Fibroblast of lung (primary cell): ENCODE results near the gene APOA1. TPM values are rescaled to one million over a fixed set of nuclear protein-coding genes. Genes with fewer than 3 reads are reported as not detected.

ENCODE experiments used
- DNase-seq, 2 donors: peaks; one replicate each; pipeline versions ENCODE4 v3.0.0 to v3.0.0-alpha.2; 2010; ENCODE audit warnings: low read depth in 2 of 2
- H2AFZ ChIP-seq: 2 replicates; pipeline ENCODE4 v1.5.1; 2012; ENCODE audit warnings: low read length, control low read depth, inconsistent platforms
- H3K27ac ChIP-seq: 2 replicates; pipeline ENCODE4 v1.5.1; 2011; ENCODE audit warnings: low read length, control low read depth; ENCODE audit not compliant: insufficient read depth
- H3K27me3 ChIP-seq: 2 replicates; pipeline ENCODE4 v1.5.1; 2011; ENCODE audit warnings: mild to moderate bottlenecking, low read length; ENCODE audit not compliant: control insufficient read depth, insufficient read depth
- H3K36me3 ChIP-seq: 2 replicates; pipeline ENCODE4 v1.5.1; 2011; ENCODE audit warnings: low read length; ENCODE audit not compliant: control insufficient read depth, insufficient read depth
- H3K4me1 ChIP-seq: 2 replicates; pipeline ENCODE4 v1.5.1; 2011; ENCODE audit warnings: low read length; ENCODE audit not compliant: control insufficient read depth, insufficient read depth; ENCODE audit errors: extremely low read depth
- H3K4me2 ChIP-seq: 2 replicates; pipeline ENCODE4 v1.5.1; 2011; ENCODE audit warnings: low read length, control low read depth; ENCODE audit not compliant: insufficient read depth; ENCODE audit errors: extremely low read depth
- H3K4me3 ChIP-seq, 4 experiments: fragments of 200-600 bp in 1 of 4; sonication (generic) in 1 of 4; replicated peaks in 1 of 4; 2 replicates each; pipeline ENCODE4 v1.5.1; 2011 to 2016; ENCODE audit warnings: low read length in 4 of 4, low read depth in 3 of 4, mild to moderate bottlenecking in 3 of 4, control low read depth in 2 of 4, inconsistent platforms in 1 of 4, mixed read lengths in 1 of 4; ENCODE audit not compliant: insufficient read depth in 1 of 4; ENCODE audit errors: control extremely low read depth in 1 of 4
- H3K79me2 ChIP-seq: 2 replicates; pipeline ENCODE4 v1.5.1; 2012; ENCODE audit warnings: mild to moderate bottlenecking, low read length, inconsistent platforms; ENCODE audit not compliant: control insufficient read depth, insufficient read depth
- H3K9ac ChIP-seq: 2 replicates; pipeline ENCODE4 v1.5.1; 2011; ENCODE audit warnings: mild to moderate bottlenecking, low read length, control low read depth; ENCODE audit not compliant: insufficient read depth
- H3K9me3 ChIP-seq: 2 replicates; pipeline ENCODE4 v1.5.1; 2012; ENCODE audit warnings: low read depth, low read length; ENCODE audit not compliant: control insufficient read depth, insufficient read depth
- H4K20me1 ChIP-seq: 2 replicates; pipeline ENCODE4 v1.5.1; 2011; ENCODE audit warnings: low read length; ENCODE audit not compliant: control insufficient read depth, insufficient read depth; ENCODE audit errors: extremely low read depth
- CTCF ChIP-seq, 2 donors: IDR thresholded peaks in 1 of 2; conservative IDR thresholded peaks in 1 of 2; 1 replicate in 1 of 2; 2 replicates in 1 of 2; pipeline ENCODE4 v1.5.1; 2011 to 2012; ENCODE audit warnings: low read length in 2 of 2, control low read depth in 1 of 2, inconsistent platforms in 1 of 2, low read depth in 1 of 2, mild to moderate bottlenecking in 1 of 2
- EZH2 ChIP-seq: IDR thresholded peaks from 2 replicates; pipeline ENCODE4 v1.5.1; 2012; ENCODE audit warnings: low read length, control low read depth, mild to moderate bottlenecking; ENCODE audit errors: missing control alignments
- polyA plus RNA-seq, 2 donors: library from polyadenylated mRNA; depleted of rRNA in 1 of 2; stranded (reverse) in 1 of 2; unstranded in 1 of 2; fragments of >200 nt; gene quantifications; 2 replicates each; pipeline ENCODE4 v1.2.1, GENCODE V29; 2011 to 2012; ENCODE audit warnings: missing spikeins in 1 of 2
- total RNA-seq: library from RNA; depleted of rRNA; stranded (reverse); fragments of >200 nt; gene quantifications from 2 replicates; pipeline ENCODE4 v1.2.1, GENCODE V29; 2014

APOA1 gene
- total and polyA plus RNA-seq, 2 donors (not counting 1 experiment from before 2014, with no cell fraction given): 0.05 TPM; not detected in 1

- Histone ChIP-seq H3K27me3 (no peaks in the 10 kb centered on the region), H3K27ac (no peak overlapping the region), H3K79me2 (no peaks in the 10 kb centered on the region), H3K4me3 (no peak overlapping the region), H4K20me1 (no peaks in the 10 kb centered on the region), H2AFZ (no peak overlapping the region), H3K4me2 (no peak overlapping the region), H3K9me3 (no peaks in the 10 kb centered on the region), H3K9ac (no peak overlapping the region), H3K36me3 (peaks cover 7% of the 10 kb centered on the region), H3K4me1 (peaks cover 5% of the 10 kb centered on the region)
- TF ChIP-seq EZH2 (no peak), CTCF (conservative IDR thresholded peaks at IDR 0.05 in 1 of 2, IDR thresholded peaks at IDR 0.05 in 1 of 2; ENCODE audit: low read depth in 1 of 2, low read length in 2 of 2) (no peak)
- no peak for DNase-seq
Observed at GRCh38 chr11:116868066-116868465, 30.6 kb upstream of the APOA1 start.

- Histone ChIP-seq H3K4me1 (peaks cover 5% of the 10 kb centered on the region), H3K79me2 (no peaks in the 10 kb centered on the region), H3K9ac (no peak overlapping the region), H3K36me3 (peaks cover 7% of the 10 kb centered on the region), H3K4me2 (no peak overlapping the region), H2AFZ (no peak overlapping the region), H3K4me3 (no peak overlapping the region), H3K27ac (no peak overlapping the region), H3K27me3 (no peaks in the 10 kb centered on the region), H4K20me1 (no peaks in the 10 kb centered on the region), H3K9me3 (no peaks in the 10 kb centered on the region)
- no peak for DNase-seq
- TF ChIP-seq CTCF (conservative IDR thresholded peaks at IDR 0.05 in 1 of 2, IDR thresholded peaks at IDR 0.05 in 1 of 2; ENCODE audit: low read depth in 1 of 2, low read length in 2 of 2) (no peak), EZH2 (no peak)
Observed at GRCh38 chr11:116867619-116868018, 30.2 kb upstream of the APOA1 start.

GRCh38 chr11:116866804-116867455 is 29.5 kb upstream of the APOA1 start:
- peaks cover 5% of the 10 kb centered on the region for H3K4me1 ChIP-seq
- no peaks in the 10 kb centered on the region for H3K79me2 ChIP-seq
- H4K20me1 ChIP-seq: no peaks in the 10 kb centered on the region
- no peaks in the 10 kb centered on the region for H3K9me3 ChIP-seq
- TF ChIP-seq CTCF (conservative IDR thresholded peaks at IDR 0.05 in 1 of 2, IDR thresholded peaks at IDR 0.05 in 1 of 2; ENCODE audit: low read depth in 1 of 2, low read length in 2 of 2) (no peak), EZH2 (no peak)
- no peak for DNase-seq
- H3K4me3 ChIP-seq: no peak overlapping the region
- no peak overlapping the region for H3K9ac ChIP-seq
- H3K4me2 ChIP-seq: no peak overlapping the region
- peaks cover 7% of the 10 kb centered on the region for H3K36me3 ChIP-seq
- no peak overlapping the region for H3K27ac ChIP-seq
- no peaks in the 10 kb centered on the region for H3K27me3 ChIP-seq
- H2AFZ ChIP-seq: no peak overlapping the region
